ENCODE data around the gene HTATSF1.

The HTATSF1 gene, protein sequence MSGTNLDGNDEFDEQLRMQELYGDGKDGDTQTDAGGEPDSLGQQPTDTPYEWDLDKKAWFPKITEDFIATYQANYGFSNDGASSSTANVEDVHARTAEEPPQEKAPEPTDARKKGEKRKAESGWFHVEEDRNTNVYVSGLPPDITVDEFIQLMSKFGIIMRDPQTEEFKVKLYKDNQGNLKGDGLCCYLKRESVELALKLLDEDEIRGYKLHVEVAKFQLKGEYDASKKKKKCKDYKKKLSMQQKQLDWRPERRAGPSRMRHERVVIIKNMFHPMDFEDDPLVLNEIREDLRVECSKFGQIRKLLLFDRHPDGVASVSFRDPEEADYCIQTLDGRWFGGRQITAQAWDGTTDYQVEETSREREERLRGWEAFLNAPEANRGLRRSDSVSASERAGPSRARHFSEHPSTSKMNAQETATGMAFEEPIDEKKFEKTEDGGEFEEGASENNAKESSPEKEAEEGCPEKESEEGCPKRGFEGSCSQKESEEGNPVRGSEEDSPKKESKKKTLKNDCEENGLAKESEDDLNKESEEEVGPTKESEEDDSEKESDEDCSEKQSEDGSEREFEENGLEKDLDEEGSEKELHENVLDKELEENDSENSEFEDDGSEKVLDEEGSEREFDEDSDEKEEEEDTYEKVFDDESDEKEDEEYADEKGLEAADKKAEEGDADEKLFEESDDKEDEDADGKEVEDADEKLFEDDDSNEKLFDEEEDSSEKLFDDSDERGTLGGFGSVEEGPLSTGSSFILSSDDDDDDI

GRCh38 chrX:136497556-136498052, at the start of gene HTATSF1:
TSS of gene HTATSF1 (plus strand) at chrX:136497592. CDS start at chrX:136497685, 93 bp downstream.
- peak; percentile 1 for DNase-seq (ENCODE audit: low read depth)

GRCh38 chrX:136447968-136448367, 49.4 kb upstream of the HTATSF1 start:
- DNase-seq (ENCODE audit: low read depth), result no peak

- no peak for DNase-seq (ENCODE audit: low read depth)
Observed at GRCh38 chrX:136450050-136450830, 47.2 kb upstream of the HTATSF1 start.

DNA sequence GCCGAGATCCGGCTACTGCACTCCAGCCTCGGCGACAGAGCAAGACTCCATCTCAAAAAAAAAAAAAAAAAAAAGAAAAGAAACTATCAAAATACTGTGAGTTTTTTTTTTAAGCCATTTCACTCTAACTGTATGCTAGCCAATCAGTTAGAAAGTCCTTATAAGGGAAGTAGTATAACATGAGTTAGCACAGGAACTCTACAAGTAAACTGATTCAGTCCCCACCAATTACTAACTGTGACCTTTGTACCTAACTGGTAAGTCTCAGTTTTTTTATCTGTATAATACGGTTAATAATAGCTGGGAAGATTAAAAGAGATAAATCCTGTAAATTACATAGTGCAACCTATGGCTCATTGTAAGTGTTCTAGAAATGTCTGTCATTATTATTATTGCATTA, 44.8 kb upstream of the HTATSF1 start:
- DNase-seq (ENCODE audit: low read depth), result no peak

- no peak for DNase-seq (ENCODE audit: low read depth)
Observed at GRCh38 chrX:136453114-136453513, 44.3 kb upstream of the HTATSF1 start.

DNA sequence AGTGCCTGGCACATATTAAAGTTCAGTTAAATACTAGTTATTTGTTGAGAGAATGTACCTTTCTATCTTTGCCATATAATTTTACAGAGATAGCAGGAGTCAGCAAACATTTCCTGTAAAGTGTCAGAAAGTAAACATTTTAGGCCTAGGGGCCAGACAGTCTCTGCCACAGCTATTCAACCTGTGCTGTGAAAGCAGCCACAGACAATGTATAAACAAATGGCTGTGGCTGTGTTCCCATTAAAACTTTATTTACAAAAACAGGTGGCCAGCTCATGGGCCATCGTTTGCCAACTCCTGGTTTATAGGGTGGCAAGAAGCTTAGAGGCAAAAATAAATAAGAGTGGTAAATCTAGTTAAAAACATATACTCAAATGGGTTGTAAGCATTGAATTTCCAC, 43.6 kb upstream of the HTATSF1 start:
- DNase-seq (ENCODE audit: low read depth), result no peak

DNA sequence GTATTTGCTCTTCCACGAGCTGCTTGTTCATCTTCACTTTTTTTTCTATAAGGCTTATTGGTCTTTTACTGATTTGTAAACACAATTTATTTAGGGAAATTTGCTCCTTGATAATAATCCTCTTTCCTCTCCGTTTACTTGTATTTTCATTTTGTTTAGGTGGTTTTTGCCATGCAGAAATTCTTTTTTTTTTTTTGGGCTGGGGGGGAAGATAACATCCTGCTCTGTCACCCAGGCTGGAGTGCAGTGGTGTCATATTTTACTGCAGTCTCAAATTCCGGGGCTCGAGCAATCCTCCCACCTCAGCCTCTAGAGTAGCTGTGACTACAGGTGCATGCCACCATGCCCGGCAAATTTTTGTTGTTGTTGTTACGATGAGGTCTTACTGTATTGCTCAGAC, 41.3 kb upstream of the HTATSF1 start:
- DNase-seq (ENCODE audit: low read depth), result no peak

DNA sequence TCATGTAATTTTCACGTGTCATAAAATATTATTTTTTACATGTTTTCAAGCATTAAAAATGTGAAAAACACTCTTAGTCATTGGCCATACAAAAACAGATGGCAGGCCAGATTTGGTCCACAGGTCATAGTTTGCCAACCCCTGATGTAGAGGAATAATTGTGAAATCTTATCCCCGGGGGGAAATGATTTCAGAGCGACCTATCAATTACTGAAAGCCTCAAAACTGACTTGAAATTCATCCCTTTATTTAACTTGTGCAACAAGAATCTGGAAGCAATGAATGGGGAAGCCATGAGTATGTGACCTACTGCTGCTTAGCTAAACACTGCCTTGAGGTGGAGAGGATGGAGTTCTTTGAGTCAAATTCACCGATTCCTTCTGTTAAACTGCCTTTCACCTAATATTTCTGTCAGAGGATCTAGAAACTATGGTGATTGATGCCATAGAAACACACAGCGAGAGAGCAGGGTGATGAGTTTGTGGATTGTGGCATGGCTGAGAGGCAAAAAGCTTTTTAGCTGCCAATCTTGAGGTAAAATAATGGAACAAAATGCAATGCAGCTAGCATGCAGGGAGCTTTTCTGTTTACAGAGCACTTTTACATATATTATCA, 40.0 kb upstream of the HTATSF1 start:
- DNase-seq (ENCODE audit: low read depth), result no peak

GRCh38 chrX:136464589-136464988, 32.8 kb upstream of the HTATSF1 start:
- no peak for DNase-seq (ENCODE audit: low read depth)

DNA sequence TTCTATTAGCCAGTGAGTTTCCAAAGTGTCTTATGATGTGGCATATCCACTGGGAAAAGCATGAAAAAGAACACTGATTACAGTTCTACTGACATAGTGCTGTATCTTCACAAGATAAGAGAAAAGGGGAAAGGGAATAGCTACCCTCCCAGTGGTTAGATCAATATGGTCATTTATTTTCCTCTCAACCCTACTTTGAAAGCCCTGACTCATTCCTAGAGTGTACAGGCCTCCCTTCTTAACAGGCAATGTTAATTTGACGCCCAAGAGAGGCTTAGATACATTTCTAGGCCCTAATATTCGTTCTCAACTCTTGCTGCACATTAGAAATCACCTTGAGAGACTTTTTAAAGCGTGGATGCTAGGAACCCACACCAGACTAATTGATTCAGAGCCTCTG, 30.1 kb upstream of the HTATSF1 start:
- DNase-seq (ENCODE audit: low read depth), result no peak

DNA sequence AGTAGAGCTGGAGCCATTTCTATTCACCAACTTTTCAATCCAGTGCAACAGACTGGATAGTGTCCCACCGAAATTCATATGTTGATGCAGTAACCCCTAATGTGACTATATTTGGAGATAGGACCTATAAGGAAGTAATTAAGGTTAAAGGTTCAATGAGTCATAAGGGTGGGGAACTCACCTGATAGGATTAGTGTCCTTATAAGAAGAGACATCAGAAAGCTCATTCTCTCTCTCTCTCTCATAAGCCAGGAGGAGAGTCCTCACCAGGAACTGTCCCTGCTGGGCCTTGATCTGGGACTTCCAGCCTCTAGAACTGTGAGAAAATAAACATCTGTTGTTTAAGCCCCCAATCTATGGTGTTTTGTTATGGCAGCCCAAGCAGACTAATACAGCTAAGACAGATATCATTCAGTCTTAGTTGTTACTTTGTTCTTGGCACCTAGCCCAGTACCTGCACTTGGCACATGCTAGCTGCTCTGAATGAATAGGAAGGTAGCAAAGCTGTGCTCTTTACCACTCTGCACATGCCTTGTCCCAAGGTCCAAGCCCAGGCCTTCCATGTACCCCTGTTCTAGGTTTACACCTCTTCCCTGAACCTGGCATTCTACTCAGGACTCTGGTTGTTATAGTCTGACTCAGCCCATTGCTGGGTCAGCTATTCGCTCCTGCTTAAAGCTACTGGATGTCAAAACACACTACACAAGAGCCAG, 28.8 kb upstream of the HTATSF1 start:
- no peak for DNase-seq (ENCODE audit: low read depth)

- no peak for DNase-seq (ENCODE audit: low read depth)
Observed at GRCh38 chrX:136473663-136474062, 23.7 kb upstream of the HTATSF1 start.

DNA sequence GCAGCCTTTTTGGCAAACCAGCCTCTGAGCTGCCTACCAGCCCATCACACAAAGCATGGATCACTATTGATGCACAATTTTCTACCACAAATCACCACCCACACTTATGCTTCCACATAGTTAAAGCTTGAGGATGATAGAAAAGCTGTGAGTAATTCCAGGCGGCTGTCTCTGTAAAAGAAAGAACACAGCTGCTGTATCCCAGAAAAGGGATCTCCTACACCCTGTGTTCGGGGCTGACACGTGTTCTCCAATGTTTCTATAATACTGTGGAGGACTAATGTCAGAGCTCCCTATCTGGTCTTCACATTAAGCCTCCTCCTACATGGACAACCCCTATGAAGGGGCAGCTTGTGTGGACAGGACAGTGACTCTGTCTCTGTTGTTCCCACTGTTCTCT, 22.2 kb upstream of the HTATSF1 start:
- no peak for DNase-seq (ENCODE audit: low read depth)

DNA sequence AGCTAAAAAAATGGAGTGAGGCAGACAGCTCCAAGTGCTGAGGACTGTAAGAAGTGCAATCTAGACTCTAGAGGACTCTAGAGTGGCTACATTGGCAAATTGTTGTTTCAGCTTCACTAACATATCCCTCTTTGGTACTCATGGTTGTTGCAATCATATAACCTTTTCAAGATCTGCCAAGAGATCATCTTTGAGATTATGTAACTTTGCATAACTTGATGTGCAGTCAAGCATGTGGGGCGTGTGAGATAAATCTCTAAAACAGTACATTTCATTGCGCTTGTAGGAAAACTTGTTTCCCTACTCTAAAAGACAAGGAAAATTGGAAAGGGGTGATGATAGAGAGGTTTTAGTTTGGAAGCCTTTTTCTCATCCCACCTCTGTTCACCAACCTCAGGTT, 20.9 kb upstream of the HTATSF1 start:
- no peak for DNase-seq (ENCODE audit: low read depth)

DNA sequence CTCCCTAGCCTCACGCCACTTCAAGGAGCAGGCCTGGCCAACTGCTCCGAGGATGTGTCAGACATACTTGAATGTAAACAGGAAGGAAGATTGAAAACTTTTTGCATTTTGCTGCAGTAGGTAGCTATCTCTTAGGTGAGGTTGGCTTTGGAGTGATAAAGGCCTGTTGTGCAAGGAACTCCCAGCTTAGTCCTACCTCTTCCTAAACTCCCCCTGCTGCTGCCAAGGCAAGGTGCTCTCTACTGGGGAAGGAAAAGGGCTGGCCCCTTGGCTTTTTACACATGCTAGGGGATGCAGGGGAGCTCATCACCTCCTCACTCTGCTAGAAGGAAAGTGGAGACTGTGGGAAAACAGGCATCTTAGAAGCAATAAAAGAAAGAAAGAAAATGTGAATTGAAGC, 20.4 kb upstream of the HTATSF1 start:
- no peak for DNase-seq (ENCODE audit: low read depth)

GRCh38 chrX:136480383-136480782, 17.0 kb upstream of the HTATSF1 start:
- DNase-seq (ENCODE audit: low read depth), result no peak

DNA sequence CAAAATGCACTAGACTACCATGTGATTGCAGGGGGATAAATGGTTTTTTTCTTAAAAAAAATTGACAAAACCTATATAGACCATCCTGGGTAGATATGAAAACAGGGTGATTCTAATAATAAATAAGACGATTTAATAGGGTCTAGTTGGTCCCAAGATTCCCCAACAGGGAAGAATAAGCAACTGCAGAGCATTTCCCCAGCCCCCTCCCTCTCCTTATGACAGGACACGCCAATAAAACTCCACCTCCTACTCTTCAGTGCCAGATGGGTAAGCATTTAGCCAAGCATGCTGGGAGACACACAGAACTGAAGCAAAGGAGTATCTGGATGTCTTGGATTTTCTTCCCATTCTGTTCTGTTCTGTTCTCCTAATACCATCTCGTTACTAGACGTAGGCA, 9.7 kb upstream of the HTATSF1 start, which contains the start of gene BRS3:
BRS3 (plus strand) TSS at position 301 of the 400 bp plus-strand sequence. CDS start 168 bp downstream, outside the sequence.
- no peak for DNase-seq (ENCODE audit: low read depth)

DNA sequence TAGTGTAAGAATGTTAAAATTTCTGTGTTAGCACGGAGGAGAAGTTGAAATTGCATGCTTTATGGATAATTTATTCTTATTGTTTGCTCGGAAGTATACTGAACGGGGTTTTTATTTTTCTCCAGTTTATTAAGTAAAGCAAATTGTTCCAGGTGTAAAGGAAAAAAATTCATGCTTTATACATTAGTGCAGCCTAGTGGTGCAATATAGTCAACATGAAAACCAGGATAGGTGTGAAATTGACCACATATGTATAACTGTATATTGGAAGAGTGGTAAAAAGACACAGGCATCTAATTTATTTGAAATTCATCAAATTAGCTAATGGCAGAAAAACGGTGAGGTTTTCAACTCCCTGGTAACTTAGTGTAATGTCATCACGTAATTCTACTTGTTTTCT, 8.7 kb upstream of the HTATSF1 start:
- no peak for DNase-seq (ENCODE audit: low read depth)

GRCh38 chrX:136491832-136492231, 5.6 kb upstream of the HTATSF1 start:
- no peak for DNase-seq (ENCODE audit: low read depth)

DNA sequence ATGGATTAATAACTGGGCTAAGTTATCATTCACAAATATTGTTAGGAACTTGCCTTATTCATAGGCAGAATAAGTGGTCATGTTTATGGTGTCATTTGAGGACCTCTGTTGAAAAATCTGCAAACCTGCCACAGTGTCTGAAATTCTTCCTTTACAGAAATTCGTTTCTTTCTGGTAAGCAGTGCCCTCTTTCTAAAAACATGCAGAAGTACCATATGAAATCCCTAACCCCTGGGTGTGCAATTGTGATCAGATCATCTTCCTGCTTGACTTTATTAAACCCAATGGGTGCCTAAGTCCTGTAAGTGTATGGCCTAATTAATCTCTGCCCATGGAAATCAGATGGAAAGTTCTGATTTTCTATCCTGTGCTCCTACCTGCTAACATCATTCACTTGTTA, 4.4 kb upstream of the HTATSF1 start:
- no peak for DNase-seq (ENCODE audit: low read depth)

GRCh38 chrX:136495043-136495442, 2.3 kb upstream of the HTATSF1 start:
- DNase-seq (ENCODE audit: low read depth), result no peak
